A172 (cell line): Measurements from ENCODE around the gene REV3L. TPM values are rescaled to one million over a fixed set of nuclear protein-coding genes. Genes with fewer than 3 reads are reported as not detected.
"Not testable (repeated sequence)": the region's sequence is repeated elsewhere in the genome, so short reads cannot be mapped to it uniquely, and the experiment has no call there.

Experiments
- DNase-seq: peaks from one replicate; pipeline ENCODE4 v3.0.0-alpha.2; 2015; ENCODE audit warnings: low spot score
- total RNA-seq: library from RNA; depleted of rRNA; stranded (reverse); fragments of >200 nt; shearing (Covaris generic); gene quantifications from 2 replicates; pipeline ENCODE4 v1.2.3, GENCODE V29; 2014; rRNA removed

The REV3L gene
- total RNA-seq, 1 experiment from 2014 or later = 15.3 TPM

GRCh38 chr6:111260570-111261298 lies 222.3 kb downstream of the REV3L start:
- peak; percentile 11 for DNase-seq

- peak; percentile 95 for DNase-seq
Measured at GRCh38 chr6:111259089-111259831, 223.8 kb downstream of the REV3L start.

DNA sequence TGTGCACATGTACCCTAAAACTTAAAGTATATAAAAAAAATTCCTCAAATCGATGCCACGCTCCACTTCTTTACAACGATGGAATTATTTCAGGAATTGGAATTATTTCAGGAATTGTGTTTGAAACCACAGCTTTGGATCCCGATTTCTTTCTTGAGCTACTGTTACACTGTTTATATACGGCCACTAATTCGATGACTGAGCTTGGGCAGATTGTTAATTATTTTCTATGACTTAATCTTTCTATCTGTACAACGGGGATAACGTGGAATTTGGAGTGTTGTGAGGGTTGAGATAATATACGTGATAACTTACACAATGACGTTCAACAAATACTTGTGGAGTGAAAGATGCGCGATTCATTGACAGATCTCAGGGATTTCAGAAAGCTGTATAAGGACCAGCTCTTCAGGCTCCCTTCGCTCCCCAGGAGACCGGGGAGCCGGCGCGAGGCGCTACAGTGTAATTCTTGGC lies 224.4 kb downstream of the REV3L start:
- no peak for DNase-seq

DNA sequence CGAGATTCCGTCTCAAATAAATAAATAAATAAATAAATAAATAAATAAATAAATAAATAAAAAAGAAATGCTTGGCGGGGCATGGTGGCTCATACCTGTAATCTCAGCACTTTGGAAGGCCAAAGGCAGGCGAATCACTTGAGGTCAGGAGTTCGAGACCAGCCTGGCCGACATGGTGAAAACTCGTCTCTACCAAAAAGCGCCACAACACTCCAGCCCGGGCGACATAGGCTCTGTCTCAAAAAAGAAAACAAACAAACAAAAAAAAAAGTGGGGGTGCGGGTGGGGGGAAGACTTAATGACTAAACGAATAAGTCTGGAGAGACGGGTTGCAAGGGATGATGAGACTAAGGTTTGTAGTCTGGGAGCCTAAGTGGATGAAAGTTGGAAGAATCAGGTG lies 225.0 kb downstream of the REV3L start:
- DNase-seq = no peak

DNA sequence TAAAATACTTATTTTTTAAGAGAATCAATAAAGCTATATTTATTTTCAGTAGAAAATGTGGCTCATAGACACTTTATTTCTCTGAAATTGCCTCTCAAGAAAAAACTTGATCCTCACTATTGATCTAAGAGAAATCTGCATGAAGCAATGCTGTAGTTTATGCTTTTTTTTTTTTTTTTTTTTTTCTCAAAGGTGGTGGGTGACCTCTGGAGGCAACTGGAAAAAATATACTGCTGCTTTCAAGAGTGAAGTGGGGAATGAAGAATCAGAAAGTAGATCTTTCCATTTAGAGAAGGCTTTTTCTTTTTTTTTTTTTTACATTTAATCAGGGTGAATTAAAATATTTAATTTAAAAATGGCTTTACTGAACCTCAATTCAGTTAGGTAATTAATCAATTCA lies 226.4 kb downstream of the REV3L start:
- no peak for DNase-seq

- not testable (repeated sequence) for DNase-seq
Measured at GRCh38 chr6:111255838-111256237, 227.2 kb downstream of the REV3L start.

GRCh38 chr6:111254779-111255166 lies 228.2 kb downstream of the REV3L start:
- DNase-seq = no peak

- no peak for DNase-seq
Measured at GRCh38 chr6:111254004-111254778, 228.8 kb downstream of the REV3L start.

DNA sequence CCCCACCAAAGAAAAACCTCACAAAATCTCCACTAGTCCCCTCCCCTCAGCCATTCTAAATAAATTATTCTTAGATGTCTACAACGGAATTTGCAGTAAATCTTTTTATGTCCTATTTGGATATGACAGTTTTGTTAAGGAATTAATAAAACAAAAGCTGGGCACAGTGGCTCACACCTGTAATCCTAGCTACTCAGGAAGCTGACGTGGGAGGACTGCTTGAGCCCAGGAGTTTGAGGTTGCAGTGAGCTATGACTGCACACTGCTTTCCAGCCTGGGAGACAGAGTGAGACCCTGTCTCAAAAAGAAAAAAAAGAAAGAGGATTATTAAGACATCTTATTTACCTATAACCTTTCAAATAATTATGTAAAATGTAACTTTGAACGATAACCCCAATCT lies 230.3 kb downstream of the REV3L start:
- DNase-seq = no peak

DNA sequence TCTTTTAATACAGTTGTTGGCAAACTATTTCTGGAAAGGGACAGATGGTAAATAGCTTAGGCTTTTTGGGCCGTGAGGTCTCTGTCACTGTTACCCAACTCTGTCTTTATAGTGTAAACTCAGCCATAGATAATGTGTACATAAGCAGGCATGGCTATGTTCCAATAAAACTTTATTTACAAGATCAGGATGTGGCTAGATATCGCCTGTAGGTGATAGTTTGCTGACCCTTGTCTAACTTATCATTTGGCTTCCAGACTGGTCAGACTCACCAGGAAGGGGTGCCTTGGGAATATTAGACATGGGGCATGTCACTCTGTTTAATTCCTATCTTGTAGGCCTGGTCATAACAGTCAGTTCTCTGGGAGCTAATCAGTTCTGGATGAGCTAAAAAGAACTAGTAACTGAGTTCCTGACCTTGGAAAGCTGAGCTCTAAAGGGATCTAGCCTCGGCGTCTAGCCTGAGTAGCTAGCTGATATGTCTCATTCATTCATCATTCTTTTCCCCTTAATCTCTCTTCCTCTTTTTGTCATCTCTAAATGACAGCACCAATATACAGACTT lies 232.1 kb downstream of the REV3L start:
- no peak for DNase-seq

Other genes starting within 250 kb of the REV3L start
- gene TRAF3IP2, start 122.7 kb upstream of the REV3L start, total RNA-seq = 10.4 and 12.2 TPM in 2 replicates